Measurements from ENCODE around the gene TTLL12.
A peak's percentile ranks its signal among the peaks of the same experiment; 100 is the strongest.

Gene TTLL12

GRCh38 chr22:43153899-43154298 lies 33.0 kb downstream of the TTLL12 start:
- no peak overlapping the region for H3K27ac ChIP-seq (ENCODE audit: low read depth, low read length)

GRCh38 chr22:43152357-43153071 lies 34.4 kb downstream of the TTLL12 start:
- Histone ChIP-seq H4K20me1 (ENCODE audit: control insufficient read depth, insufficient read depth, low read depth, low read length) (no peaks in the 10 kb centered on the region), H3K27ac (ENCODE audit: low read depth, low read length) (no peak overlapping the region), H3K9me3 (ENCODE audit: control insufficient read depth, insufficient read depth, low read length) (no peaks in the 10 kb centered on the region), H3F3A (ENCODE audit: control insufficient read depth, insufficient read depth) (peaks cover 1% of the 10 kb centered on the region), H3K27me3 (ENCODE audit: control insufficient read depth, low read length) (peaks cover 14% of the 10 kb centered on the region), H3K79me2 (ENCODE audit: control insufficient read depth, low read length) (no peaks in the 10 kb centered on the region), H3K9me2 (replicated peaks; ENCODE audit: control insufficient read depth, low read length) (no peaks in the 10 kb centered on the region), H3K36me3 (ENCODE audit: control insufficient read depth, low read length) (no peaks in the 10 kb centered on the region), H3K4me3 (ENCODE audit: low read length) (peak overlapping the region; percentile 76), H3K4me1 (ENCODE audit: control insufficient read depth, low read length) (peaks cover 42% of the 10 kb centered on the region), H3K4me2 (ENCODE audit: low read length) (peak overlapping the region; percentile 80)
- no peak for TF ChIP-seq CTCF (IDR thresholded peaks at IDR 0.05; ENCODE audit: low read depth, low read length, poor library complexity, severe bottlenecking)
- TF ChIP-seq EZH2phosphoT487 (IDR thresholded peaks at IDR 0.05; ENCODE audit: borderline replicate concordance, low read length), result no peak

More at GRCh38 chr22:43153899-43154298, 33.0 kb downstream of the TTLL12 start:
- no peaks in the 10 kb centered on the region for H3K36me3 ChIP-seq (ENCODE audit: control insufficient read depth, low read length)
- H3K4me3 ChIP-seq (ENCODE audit: low read length), result no peak overlapping the region
- TF ChIP-seq EZH2phosphoT487 (IDR thresholded peaks at IDR 0.05; ENCODE audit: borderline replicate concordance, low read length) (no peak), CTCF (IDR thresholded peaks at IDR 0.05; ENCODE audit: low read depth, low read length, poor library complexity, severe bottlenecking) (no peak)
- peaks cover 29% of the 10 kb centered on the region for H3K4me1 ChIP-seq (ENCODE audit: control insufficient read depth, low read length)
- no peaks in the 10 kb centered on the region for H3K79me2 ChIP-seq (ENCODE audit: control insufficient read depth, low read length)
- peaks cover 14% of the 10 kb centered on the region for H3K27me3 ChIP-seq (ENCODE audit: control insufficient read depth, low read length)
- H4K20me1 ChIP-seq (ENCODE audit: control insufficient read depth, insufficient read depth, low read depth, low read length), result no peaks in the 10 kb centered on the region
- H3F3A ChIP-seq (ENCODE audit: control insufficient read depth, insufficient read depth), result no peaks in the 10 kb centered on the region; the same call in 1 of the 2 replicates
- no peaks in the 10 kb centered on the region for H3K9me2 ChIP-seq (replicated peaks; ENCODE audit: control insufficient read depth, low read length)
- H3K9me3 ChIP-seq (ENCODE audit: control insufficient read depth, insufficient read depth, low read length), result no peaks in the 10 kb centered on the region
- peak overlapping the region; percentile 20 for H3K4me2 ChIP-seq (ENCODE audit: low read length)

- Histone ChIP-seq H3K4me1 (ENCODE audit: control insufficient read depth, low read length) (peaks cover 48% of the 10 kb centered on the region), H3K79me2 (ENCODE audit: control insufficient read depth, low read length) (no peaks in the 10 kb centered on the region), H3F3A (ENCODE audit: control insufficient read depth, insufficient read depth) (peaks cover 6% of the 10 kb centered on the region), H3K36me3 (ENCODE audit: control insufficient read depth, low read length) (no peaks in the 10 kb centered on the region), H3K4me2 (ENCODE audit: low read length) (peak overlapping the region; percentile 80), H3K27ac (ENCODE audit: low read depth, low read length) (no peak overlapping the region), H4K20me1 (ENCODE audit: control insufficient read depth, insufficient read depth, low read depth, low read length) (no peaks in the 10 kb centered on the region), H3K9me3 (ENCODE audit: control insufficient read depth, insufficient read depth, low read length) (no peaks in the 10 kb centered on the region), H3K9me2 (replicated peaks; ENCODE audit: control insufficient read depth, low read length) (no peaks in the 10 kb centered on the region), H3K27me3 (ENCODE audit: control insufficient read depth, low read length) (peaks cover 14% of the 10 kb centered on the region), H3K4me3 (ENCODE audit: low read length) (peak overlapping the region; percentile 76)
- TF ChIP-seq CTCF (IDR thresholded peaks at IDR 0.05; ENCODE audit: low read depth, low read length, poor library complexity, severe bottlenecking), result no peak
- TF ChIP-seq EZH2phosphoT487 (IDR thresholded peaks at IDR 0.05; ENCODE audit: borderline replicate concordance, low read length), result no peak
These were observed 35.0 kb downstream of the TTLL12 start for GRCh38 chr22:43152003-43152356.
